NCI-H446 (cell line): Measurements from ENCODE around the gene HMX1.

Experiments
- DNase-seq, 2 experiments: peaks; one replicate each; lab custom pipeline; 2025; lab: John Stamatoyannopoulos, UW

HMX1 gene

GRCh38 chr4:8892556-8893226 is 21.1 kb upstream of the HMX1 start:
- DNase-seq = no peak

- DNase-seq = no peak
These were observed 20.3 kb upstream of the HMX1 start for GRCh38 chr4:8891646-8892555.

GRCh38 chr4:8891255-8891645 is 19.6 kb upstream of the HMX1 start:
- no peak for DNase-seq

GRCh38 chr4:8888856-8889255 is 17.2 kb upstream of the HMX1 start:
- DNase-seq = no peak

GRCh38 chr4:8886612-8887406 is 15.2 kb upstream of the HMX1 start:
- DNase-seq = no peak

- DNase-seq = no peak
These were observed 10.6 kb upstream of the HMX1 start for GRCh38 chr4:8882239-8882638.

- DNase-seq = no peak
These were observed 9.2 kb upstream of the HMX1 start for GRCh38 chr4:8880851-8881250.

GRCh38 chr4:8879574-8879973 is 7.9 kb upstream of the HMX1 start:
- DNase-seq = no peak

GRCh38 chr4:8878421-8878820 is 6.8 kb upstream of the HMX1 start:
- DNase-seq = no peak

- no peak for DNase-seq
These were observed 6.1 kb upstream of the HMX1 start for GRCh38 chr4:8877780-8878040.

GRCh38 chr4:8876982-8877779 is 5.5 kb upstream of the HMX1 start:
- DNase-seq = no peak

GRCh38 chr4:8874896-8875680 is 3.4 kb upstream of the HMX1 start:
- no peak for DNase-seq

- DNase-seq = no peak
These were observed 2.6 kb upstream of the HMX1 start for GRCh38 chr4:8874003-8874895.

- no peak for DNase-seq
These were observed 1.0 kb upstream of the HMX1 start for GRCh38 chr4:8872402-8873291.

GRCh38 chr4:8870647-8871416 is 807 bp downstream of the HMX1 start:
- no peak for DNase-seq

- DNase-seq = no peak
These were observed 1.6 kb downstream of the HMX1 start for GRCh38 chr4:8869898-8870646.

- DNase-seq = no peak
These were observed 2.4 kb downstream of the HMX1 start for GRCh38 chr4:8869002-8869897.
